ENCODE measurements around the gene FRMD3. TPM values are rescaled to one million over a fixed set of nuclear protein-coding genes. Genes with fewer than 3 reads are reported as not detected.

Gene FRMD3
- total RNA-seq, 1 experiment from 2014 or later, result 3.9 TPM

- ATAC-seq, result no peak
- Histone ChIP-seq H3K9ac (ENCODE audit: low read length) (no peak overlapping the region), H3K9me2 (replicated peaks; ENCODE audit: low read length) (no peaks in the 10 kb centered on the region), H3F3A (ENCODE audit: low read length, unreplicated experiment) (no peaks in the 10 kb centered on the region), H3K4me1 (ENCODE audit: insufficient read depth, low read length) (no peaks in the 10 kb centered on the region), H3K27ac (ENCODE audit: low read length) (no peak overlapping the region), H3K4me3 (ENCODE audit: low read length) (no peak overlapping the region), H4K20me1 (ENCODE audit: low read length) (no peaks in the 10 kb centered on the region), H3K9me3 (ENCODE audit: low read length) (no peaks in the 10 kb centered on the region), H3K79me2 (ENCODE audit: low read length) (no peaks in the 10 kb centered on the region), H3K27me3 (ENCODE audit: low read length) (no peaks in the 10 kb centered on the region), H2AFZ (ENCODE audit: low read length) (no peak overlapping the region), H3K4me2 (ENCODE audit: low read length) (no peak overlapping the region), H3K36me3 (ENCODE audit: low read depth, low read length) (no peaks in the 10 kb centered on the region)
- no peak for TF ChIP-seq EZH2phosphoT487 (IDR thresholded peaks at IDR 0.05; ENCODE audit: borderline replicate concordance, low read length)
- no peak for TF ChIP-seq EZH2 (IDR thresholded peaks at IDR 0.05; ENCODE audit: low read length, unreplicated experiment)
- no peak for TF ChIP-seq CTCF (conservative IDR thresholded peaks at IDR 0.05; ENCODE audit: low read depth, low read length)
- DNase-seq, result no peak
- CTCF ChIA-PET, result no interaction called here
- POLR2A ChIA-PET (ENCODE audit: unreplicated experiment), result no interaction called here
- BruUV-seq (replicated peaks), result no TSS peak
- intact Hi-C loops (cut with micrococcal nuclease), result no loop called here
Observed at GRCh38 chr9:83484990-83485389, 53.2 kb downstream of the FRMD3 start.

DNA sequence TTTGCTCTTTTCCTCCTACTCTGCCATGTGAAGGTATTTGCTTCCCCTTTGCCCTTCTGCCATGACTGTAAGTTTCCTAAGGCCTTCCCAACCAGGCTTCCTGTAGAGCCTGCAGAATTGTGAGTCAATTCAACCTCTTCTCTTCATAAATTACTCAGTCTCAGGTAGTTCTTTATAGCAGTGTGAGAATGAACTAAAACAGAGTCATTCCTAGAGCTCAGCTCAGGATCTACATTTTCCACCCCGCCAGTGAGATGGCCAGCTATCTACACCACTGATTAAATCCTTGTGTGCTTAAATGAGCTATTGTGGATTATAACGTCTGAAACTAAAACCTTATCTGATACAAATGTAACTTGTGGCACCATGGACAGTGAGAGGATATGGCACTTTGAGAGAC lies 55.0 kb downstream of the FRMD3 start:
- Histone ChIP-seq H3K27ac (ENCODE audit: low read length) (no peak overlapping the region), H3K79me2 (ENCODE audit: low read length) (no peaks in the 10 kb centered on the region), H3K27me3 (ENCODE audit: low read length) (no peaks in the 10 kb centered on the region), H3K9ac (ENCODE audit: low read length) (no peak overlapping the region), H4K20me1 (ENCODE audit: low read length) (no peaks in the 10 kb centered on the region), H3K9me3 (ENCODE audit: low read length) (no peaks in the 10 kb centered on the region), H2AFZ (ENCODE audit: low read length) (no peak overlapping the region), H3K9me2 (replicated peaks; ENCODE audit: low read length) (no peaks in the 10 kb centered on the region), H3K4me1 (ENCODE audit: insufficient read depth, low read length) (no peaks in the 10 kb centered on the region), H3K4me3 (ENCODE audit: low read length) (no peak overlapping the region), H3F3A (ENCODE audit: low read length, unreplicated experiment) (no peaks in the 10 kb centered on the region), H3K36me3 (ENCODE audit: low read depth, low read length) (no peaks in the 10 kb centered on the region), H3K4me2 (ENCODE audit: low read length) (no peak overlapping the region)
- ATAC-seq (no peak), DNase-seq (no peak)
- TF ChIP-seq EZH2 (IDR thresholded peaks at IDR 0.05; ENCODE audit: low read length, unreplicated experiment), result no peak
- ChIA-PET CTCF (no interaction called here), POLR2A (ENCODE audit: unreplicated experiment) (no interaction called here)
- no TSS peak for BruUV-seq (replicated peaks)
- intact Hi-C loops (cut with micrococcal nuclease), result no loop called here

GRCh38 chr9:83479765-83480164 lies 58.4 kb downstream of the FRMD3 start:
- no peaks in the 10 kb centered on the region for H4K20me1 ChIP-seq (ENCODE audit: low read length)
- ChIA-PET POLR2A (ENCODE audit: unreplicated experiment) (interaction anchor here (0.5 kb wide), 1 partner anchor 109 kb away, joined by 3 read pairs; no protein-coding TSS in a partner anchor), CTCF (no interaction called here)
- intact Hi-C loops (cut with micrococcal nuclease), result loop anchor here (10.0 kb wide), 1 partner anchor 145 kb away; no protein-coding TSS in a partner anchor
- H3K9me3 ChIP-seq (ENCODE audit: low read length), result no peaks in the 10 kb centered on the region
- H3K9me2 ChIP-seq (replicated peaks; ENCODE audit: low read length), result no peaks in the 10 kb centered on the region
- H3K9ac ChIP-seq (ENCODE audit: low read length), result no peak overlapping the region
- H2AFZ ChIP-seq (ENCODE audit: low read length), result no peak overlapping the region
- no peaks in the 10 kb centered on the region for H3K36me3 ChIP-seq (ENCODE audit: low read depth, low read length)
- H3K27ac ChIP-seq (ENCODE audit: low read length), result no peak overlapping the region
- H3K4me1 ChIP-seq (ENCODE audit: insufficient read depth, low read length), result peaks cover 22% of the 10 kb centered on the region
- no peaks in the 10 kb centered on the region for H3F3A ChIP-seq (ENCODE audit: low read length, unreplicated experiment)
- no peak overlapping the region for H3K4me3 ChIP-seq (ENCODE audit: low read length)
- TF ChIP-seq CTCF (conservative IDR thresholded peaks at IDR 0.05; ENCODE audit: low read depth, low read length), result no peak
- no peak for TF ChIP-seq EZH2phosphoT487 (IDR thresholded peaks at IDR 0.05; ENCODE audit: borderline replicate concordance, low read length)
- no peak for TF ChIP-seq EZH2 (IDR thresholded peaks at IDR 0.05; ENCODE audit: low read length, unreplicated experiment)
- no peak for DNase-seq
- H3K79me2 ChIP-seq (ENCODE audit: low read length), result peaks cover under 1% of the 10 kb centered on the region; the same call in 1 of the 2 replicates
- no TSS peak for BruUV-seq (replicated peaks)
- H3K27me3 ChIP-seq (ENCODE audit: low read length), result no peaks in the 10 kb centered on the region
- ATAC-seq, result no peak
- no peak overlapping the region for H3K4me2 ChIP-seq (ENCODE audit: low read length)
